Spleen (tissue), 11 donors: ENCODE data around the gene FYN. TPM values are rescaled to one million over a fixed set of nuclear protein-coding genes. Genes with fewer than 3 reads are reported as not detected.

Experiments used
- DNase-seq: peaks from one replicate; pipeline ENCODE4 v3.0.0-alpha.2; 2020
- H3K27ac ChIP-seq, 8 donors: fragments of 200-600 bp; sonication (generic) in 7 of 8; 1 replicate in 4 of 8; 2 replicates in 4 of 8; pipeline versions ENCODE4 v1.5.0 to v1.8.0; 2016 to 2021; ENCODE audit warnings: inconsistent platforms in 4 of 8, mild to moderate bottlenecking in 4 of 8, moderate library complexity in 1 of 8
- H3K27me3 ChIP-seq, 7 donors: fragments of 200-600 bp; sonication (generic) in 6 of 7; replicated peaks in 1 of 7; 1 replicate in 4 of 7; 2 replicates in 3 of 7; pipeline versions ENCODE4 v1.5.0 to v1.8.0; 2016 to 2021; ENCODE audit warnings: inconsistent platforms in 3 of 7, mild to moderate bottlenecking in 1 of 7
- H3K36me3 ChIP-seq, 6 donors: fragments of 200-600 bp; sonication (generic) in 5 of 6; 1 replicate in 4 of 6; 2 replicates in 2 of 6; pipeline versions ENCODE4 v1.5.0 to v1.8.0; 2016 to 2021; ENCODE audit warnings: inconsistent platforms in 2 of 6
- H3K4me1 ChIP-seq, 6 donors: fragments of 200-600 bp; sonication (generic) in 5 of 6; 1 replicate in 3 of 6; 2 replicates in 3 of 6; pipeline versions ENCODE4 v1.5.0 to v1.8.0; 2016 to 2021; ENCODE audit warnings: inconsistent platforms in 3 of 6
- H3K4me3 ChIP-seq, 8 donors: fragments of 200-600 bp; sonication (generic) in 7 of 8; 1 replicate in 4 of 8; 2 replicates in 4 of 8; pipeline versions ENCODE4 v1.5.0 to v1.8.0; 2016 to 2021; ENCODE audit warnings: inconsistent platforms in 4 of 8, mild to moderate bottlenecking in 4 of 8, moderate library complexity in 2 of 8
- H3K9me3 ChIP-seq, 8 donors: fragments of 200-600 bp; sonication (generic) in 7 of 8; 1 replicate in 4 of 8; 2 replicates in 4 of 8; pipeline versions ENCODE4 v1.5.0 to v1.8.0; 2016 to 2021; ENCODE audit warnings: inconsistent platforms in 4 of 8
- POLR2A ChIP-seq, 3 donors: fragments of 450-650 bp; IDR thresholded peaks; one replicate each; pipeline ENCODE4 v1.5.1; 2017; ENCODE audit warnings: antibody characterized with exemption in 3 of 3, mild to moderate bottlenecking in 1 of 3
- POLR2AphosphoS5 ChIP-seq, 3 donors: sonication (generic); formaldehyde crosslinking; IDR thresholded peaks; one replicate each; pipeline ENCODE4 v1.5.1; 2017; ENCODE audit warnings: antibody characterized with exemption in 3 of 3
- WGBS, 5 donors: extraction: QIAGEN DNeasy Blood & Tissue Kit in 3 of 5; methylation state at CpG; one replicate each; pipeline versions ENCODE4 v1.1.5 to v1.1.7; 2013 to 2018; 5-methylcytosine and 5-hydroxymethylcytosine counted together
- intact Hi-C: fragments of 100-400 bp; cut with DNase I; formaldehyde crosslinking; loops from one replicate; pipeline ENCODE4 v1.15.0; 2023; ENCODE audit warnings: low total_unique reads
- polyA plus RNA-seq, 3 donors: library from polyadenylated mRNA; stranded (reverse); fragments of 200-250 nt; gene quantifications; one replicate each; pipeline ENCODE4 v1.2.1, GENCODE V29; 2013
- total RNA-seq, 7 donors: library from RNA; depleted of rRNA in 3 of 7; stranded (reverse); fragments of >200 nt in 3 of 7; fragmentation: NEBNext Ultra II Directional in 4 of 7; extraction: Animal tissue kit (Norgen Biotek cat#: 25700) in 4 of 7; gene quantifications; one replicate each; pipeline versions ENCODE4 v1.1.0 to v1.2.1, GENCODE V29; 2016 to 2021
- TF ChIP-seq, protein P1 (sequence below), 11 experiments: fragments of 200-600 bp in 7 of 11; fragments of 450-650 bp in 4 of 11; sonication (generic) in 4 of 11; IDR thresholded peaks in 8 of 11; conservative IDR thresholded peaks in 3 of 11; 1 replicate in 7 of 11; 2 replicates in 4 of 11; pipeline versions ENCODE4 v1.4.0 to v1.8.0; 2016 to 2021; ENCODE audit warnings: antibody characterized with exemption in 11 of 11, inconsistent platforms in 4 of 11, mild to moderate bottlenecking in 1 of 11
- donor health status: healthy with polysubstance abuse.
- donor health status: DM: no; HTN: no; CAD: no; lungs with moderate emphysema.
- donor health status: DM: no; HTN: no; CAD: no.
- donor health status: Bipolar disorder and iron deficiency.
- donor health status: healthy.
- donor health status: DM: no; HTN: no; CAD: no.
- donor health status: DM: yes; HTN: yes; CAD: no.

Gene FYN
- total and polyA plus RNA-seq, 10 donors, result 56.6 to 409 (median 205) TPM

DNA sequence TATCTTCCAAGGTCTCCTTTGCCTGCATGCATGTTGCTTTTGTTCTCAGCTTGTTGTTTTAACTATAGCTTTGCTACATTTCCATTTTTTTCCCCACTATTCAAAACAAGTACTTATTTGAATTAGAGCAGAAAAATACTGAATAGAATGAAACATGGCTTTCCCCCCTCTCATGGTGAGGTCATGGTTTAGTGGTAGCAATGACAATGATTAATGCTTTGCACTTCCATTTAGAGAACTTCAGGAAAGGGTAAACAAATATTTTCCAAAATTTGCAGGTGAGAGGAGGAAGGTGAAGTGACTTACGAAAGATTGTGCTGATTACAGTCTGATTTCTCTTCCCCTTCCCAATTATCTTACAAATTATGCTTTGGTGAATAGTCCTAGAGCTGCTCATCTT is 219.8 kb downstream of the FYN start:
- Histone ChIP-seq H3K36me3 (no peaks in the 10 kb centered on the region), H3K9me3 (no peaks in the 10 kb centered on the region), H3K27ac (no peak overlapping the region), H3K4me3 (no peak overlapping the region), H3K4me1 (peaks cover 0 to 9% (median 0%) of the 10 kb centered on the region in 6 donors), H3K27me3 (no peaks in the 10 kb centered on the region)
- intact Hi-C loops, result no loop called here
- no peak for DNase-seq
- WGBS, 5 donors, result 84 to 91% (median 86%) methylated on average over 1 of the region's 1 CpG
- no peak for TF ChIP-seq POLR2AphosphoS5 (IDR thresholded peaks at IDR 0.05)
- TF ChIP-seq, protein P1, sequence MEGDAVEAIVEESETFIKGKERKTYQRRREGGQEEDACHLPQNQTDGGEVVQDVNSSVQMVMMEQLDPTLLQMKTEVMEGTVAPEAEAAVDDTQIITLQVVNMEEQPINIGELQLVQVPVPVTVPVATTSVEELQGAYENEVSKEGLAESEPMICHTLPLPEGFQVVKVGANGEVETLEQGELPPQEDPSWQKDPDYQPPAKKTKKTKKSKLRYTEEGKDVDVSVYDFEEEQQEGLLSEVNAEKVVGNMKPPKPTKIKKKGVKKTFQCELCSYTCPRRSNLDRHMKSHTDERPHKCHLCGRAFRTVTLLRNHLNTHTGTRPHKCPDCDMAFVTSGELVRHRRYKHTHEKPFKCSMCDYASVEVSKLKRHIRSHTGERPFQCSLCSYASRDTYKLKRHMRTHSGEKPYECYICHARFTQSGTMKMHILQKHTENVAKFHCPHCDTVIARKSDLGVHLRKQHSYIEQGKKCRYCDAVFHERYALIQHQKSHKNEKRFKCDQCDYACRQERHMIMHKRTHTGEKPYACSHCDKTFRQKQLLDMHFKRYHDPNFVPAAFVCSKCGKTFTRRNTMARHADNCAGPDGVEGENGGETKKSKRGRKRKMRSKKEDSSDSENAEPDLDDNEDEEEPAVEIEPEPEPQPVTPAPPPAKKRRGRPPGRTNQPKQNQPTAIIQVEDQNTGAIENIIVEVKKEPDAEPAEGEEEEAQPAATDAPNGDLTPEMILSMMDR (IDR thresholded peaks at IDR 0.05 in 8 of 11, conservative IDR thresholded peaks at IDR 0.05 in 3 of 11), result no peak
- no peak for TF ChIP-seq POLR2A (IDR thresholded peaks at IDR 0.05)

DNA sequence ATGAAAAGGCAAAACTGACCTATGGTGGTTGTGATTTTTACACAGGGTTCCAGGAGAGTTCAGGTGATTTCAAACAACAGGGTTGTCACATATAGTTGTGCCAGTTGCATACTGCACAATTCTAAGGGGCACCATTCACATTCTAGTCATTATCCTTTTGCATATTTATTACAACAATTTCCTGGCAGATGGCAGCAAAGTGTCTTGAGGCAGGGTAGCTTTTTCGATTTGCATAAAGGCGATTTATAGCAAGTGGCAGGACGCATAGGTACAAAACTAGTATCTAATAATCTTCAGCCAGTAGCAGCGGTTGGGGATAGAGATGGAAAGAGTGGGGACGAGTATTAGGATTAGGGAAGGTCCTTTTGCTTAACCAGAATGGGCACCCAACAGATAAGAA is 221.1 kb downstream of the FYN start:
- TF ChIP-seq POLR2A (IDR thresholded peaks at IDR 0.05) (no peak), POLR2AphosphoS5 (IDR thresholded peaks at IDR 0.05) (no peak)
- TF ChIP-seq, protein P1 (IDR thresholded peaks at IDR 0.05 in 8 of 11, conservative IDR thresholded peaks at IDR 0.05 in 3 of 11), result no peak
- intact Hi-C loops, result no loop called here
- DNase-seq, result no peak
- no peaks in the 10 kb centered on the region for H3K27me3 ChIP-seq
- H3K9me3 ChIP-seq, result no peaks in the 10 kb centered on the region
- peaks cover 0 to 5% (median 0%) of the 10 kb centered on the region in 6 donors for H3K4me1 ChIP-seq
- H3K27ac ChIP-seq, result no peak overlapping the region
- no peak overlapping the region for H3K4me3 ChIP-seq
- H3K36me3 ChIP-seq, result no peaks in the 10 kb centered on the region
- 85 to 94% (median 92%) methylated on average over 5 of the region's 5 CpGs for WGBS, 5 donors

DNA sequence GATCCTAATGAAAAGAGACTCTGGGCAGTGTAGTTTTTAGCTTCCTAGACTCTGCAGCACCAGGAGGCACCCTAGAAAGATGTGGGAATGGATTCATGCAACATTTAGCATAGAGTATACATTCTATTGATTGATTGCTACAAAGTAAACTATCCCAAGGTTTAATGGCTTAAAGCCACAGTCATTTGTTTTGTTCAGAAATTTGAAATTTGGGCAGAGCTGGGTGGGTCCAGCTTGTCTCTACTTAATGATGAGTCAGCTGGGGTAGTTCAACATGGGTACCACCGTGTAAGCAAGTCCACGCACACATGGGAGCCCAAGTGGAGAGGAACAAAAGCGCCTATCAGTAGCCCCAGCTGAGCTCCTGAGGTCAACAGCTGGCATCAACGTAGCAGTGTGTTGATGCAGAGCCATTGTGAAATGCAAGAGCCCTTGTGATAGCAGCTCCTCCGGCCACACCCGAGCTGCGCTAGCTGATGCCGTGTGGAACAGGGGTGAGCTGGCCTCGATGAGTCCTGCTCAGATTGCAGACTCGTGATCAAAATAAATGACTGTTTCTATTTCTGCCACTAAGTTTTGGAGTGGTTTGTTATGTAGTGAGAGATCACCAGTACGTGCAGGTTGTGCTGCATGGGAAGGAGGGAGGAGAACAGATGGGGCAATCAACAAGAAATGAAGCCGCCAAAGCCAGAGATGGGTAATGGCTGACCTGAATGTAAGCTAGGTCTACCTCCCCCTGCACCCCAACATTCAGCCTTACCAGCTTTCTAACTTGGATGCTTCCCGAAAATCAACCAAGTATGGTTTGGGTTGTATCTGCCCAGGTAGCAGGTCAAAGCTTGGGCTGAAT is 221.8 kb downstream of the FYN start:
- Histone ChIP-seq H3K4me3 (no peak overlapping the region), H3K27ac (no peak overlapping the region), H3K36me3 (no peaks in the 10 kb centered on the region), H3K4me1 (no peaks in the 10 kb centered on the region), H3K9me3 (no peaks in the 10 kb centered on the region), H3K27me3 (no peaks in the 10 kb centered on the region)
- TF ChIP-seq POLR2A (IDR thresholded peaks at IDR 0.05), result no peak
- no peak for TF ChIP-seq POLR2AphosphoS5 (IDR thresholded peaks at IDR 0.05)
- TF ChIP-seq, protein P1 (IDR thresholded peaks at IDR 0.05 in 8 of 11, conservative IDR thresholded peaks at IDR 0.05 in 3 of 11), result no peak
- DNase-seq, result no peak
- WGBS, 5 donors, result 85 to 95% (median 87%) methylated on average over 13 of the region's 13 CpGs
- intact Hi-C loops, result no loop called here

DNA sequence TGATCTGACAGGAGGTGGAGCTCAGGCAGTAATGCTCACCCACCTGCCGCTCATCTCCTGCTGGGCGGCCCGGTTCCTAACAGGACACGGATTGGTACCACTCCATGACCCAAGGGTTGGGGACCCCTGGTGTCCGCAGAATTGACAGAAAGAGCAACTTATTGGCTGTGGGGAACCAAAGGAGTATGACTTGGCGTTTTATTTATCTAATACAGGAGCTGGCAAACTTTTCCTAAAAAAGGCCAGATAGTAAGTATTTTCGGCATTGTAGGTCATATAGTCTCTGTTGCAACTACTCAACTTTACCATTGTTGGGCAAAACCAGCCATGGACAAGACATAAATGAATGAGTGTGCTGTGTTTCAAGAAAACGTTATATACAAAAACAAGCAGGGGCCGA is 223.2 kb downstream of the FYN start:
- Histone ChIP-seq H3K4me3 (no peak overlapping the region), H3K36me3 (no peaks in the 10 kb centered on the region), H3K27ac (no peak overlapping the region), H3K9me3 (no peaks in the 10 kb centered on the region), H3K4me1 (no peaks in the 10 kb centered on the region), H3K27me3 (no peaks in the 10 kb centered on the region)
- intact Hi-C loops, result no loop called here
- no peak for TF ChIP-seq POLR2AphosphoS5 (IDR thresholded peaks at IDR 0.05)
- TF ChIP-seq POLR2A (IDR thresholded peaks at IDR 0.05), result no peak
- TF ChIP-seq, protein P1 (IDR thresholded peaks at IDR 0.05 in 8 of 11, conservative IDR thresholded peaks at IDR 0.05 in 3 of 11), result no peak
- DNase-seq, result no peak
- 70 to 97% (median 77%) methylated on average over 6 to 9 of the region's 9 CpGs for WGBS, 5 donors
